NCI-H2107 treated with DMSO at 0.1 percent for 48 hours (cell line): ENCODE results near the gene NR2C2.

ENCODE experiments used
- DNase-seq: peaks from one replicate; lab custom pipeline; 2025; ENCODE audit not compliant: unreplicated experiment; lab: John Stamatoyannopoulos, UW

The NR2C2 gene

GRCh38 chr3:15014606-15015328 is 67.4 kb downstream of the NR2C2 start:
- DNase-seq: no peak

DNA sequence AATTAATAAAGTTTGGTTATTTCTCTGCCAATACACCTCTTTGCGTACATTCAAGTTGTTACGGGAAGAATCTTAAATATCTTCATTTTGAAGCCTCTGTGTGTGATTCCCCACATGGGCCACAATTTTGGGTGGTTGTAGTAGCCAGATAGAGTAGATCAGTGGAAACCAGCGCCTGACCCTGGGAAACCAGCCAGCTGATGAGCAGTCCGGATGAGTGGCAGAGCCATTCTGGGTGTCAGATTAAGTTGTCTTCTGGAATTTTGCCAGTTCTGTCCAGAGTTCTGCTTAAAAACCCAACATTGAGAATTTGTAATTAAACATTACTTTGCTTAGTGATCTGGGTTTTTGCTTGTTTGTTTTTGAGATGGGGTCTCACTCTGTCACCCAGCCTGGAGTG is 68.1 kb downstream of the NR2C2 start:
- no peak for DNase-seq

- no peak for DNase-seq
Measured at GRCh38 chr3:15017191-15017590, 69.8 kb downstream of the NR2C2 start.

DNA sequence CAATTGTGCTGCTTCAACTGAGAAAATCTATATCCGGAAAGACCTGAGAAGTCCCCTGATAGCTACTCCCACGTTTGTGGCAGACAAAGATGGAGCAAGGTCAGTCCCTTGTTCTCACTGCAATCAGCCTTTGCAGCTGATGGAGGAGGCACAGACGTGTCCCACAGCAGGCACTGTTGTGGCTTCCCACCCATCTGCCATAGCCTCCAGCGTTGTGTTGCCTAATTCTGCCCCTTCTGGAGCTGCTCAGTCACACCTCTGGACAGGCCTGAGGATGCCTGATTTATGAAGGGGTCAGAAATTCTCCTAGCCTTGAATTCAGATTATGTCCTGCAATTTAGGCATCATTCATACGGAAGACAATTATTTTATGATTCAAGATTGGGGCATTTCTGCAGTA is 75.9 kb downstream of the NR2C2 start:
- no peak for DNase-seq

- no peak for DNase-seq
Measured at GRCh38 chr3:15023719-15024118, 76.3 kb downstream of the NR2C2 start.

GRCh38 chr3:15029625-15030024 is 82.2 kb downstream of the NR2C2 start:
- DNase-seq: no peak

DNA sequence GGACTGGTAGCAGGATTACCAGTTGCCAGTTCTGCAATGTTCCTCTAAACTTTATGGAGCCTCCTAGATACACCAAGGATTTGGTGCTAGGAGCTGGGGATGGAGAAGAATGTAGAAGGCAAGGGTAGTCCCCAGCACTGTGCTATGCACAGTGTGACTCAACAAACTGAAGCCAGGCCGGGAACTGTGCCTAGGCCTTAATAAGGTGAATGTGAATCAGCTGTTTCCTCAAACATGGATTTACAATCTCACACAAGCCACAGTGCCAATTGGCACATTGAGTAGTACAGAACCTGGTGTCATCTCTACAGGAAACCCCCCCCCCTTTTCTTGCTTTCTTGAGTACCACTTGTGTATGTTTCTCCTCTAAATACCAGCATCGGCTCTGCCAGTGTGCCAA is 85.3 kb downstream of the NR2C2 start:
- no peak for DNase-seq

GRCh38 chr3:15033103-15033502 is 85.7 kb downstream of the NR2C2 start:
- no peak for DNase-seq

DNA sequence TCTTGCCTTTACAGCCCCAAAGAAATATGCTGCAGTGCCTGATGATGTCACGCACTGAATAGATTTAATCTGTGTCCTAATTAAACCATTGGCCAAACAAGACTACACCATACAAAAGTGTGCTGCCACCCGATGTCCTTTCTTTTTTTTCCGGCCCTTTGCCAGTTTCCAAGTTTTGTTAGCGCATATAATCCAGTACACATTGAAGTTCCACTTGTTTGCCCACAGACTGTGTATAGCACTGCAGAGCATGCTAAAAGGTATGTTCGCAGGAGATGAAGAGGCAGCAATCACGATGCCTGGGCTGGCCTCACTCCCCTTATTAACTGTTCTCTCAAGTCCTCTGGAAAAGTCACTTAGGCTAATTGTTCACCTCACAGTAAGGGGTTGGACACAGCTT is 90.9 kb downstream of the NR2C2 start:
- no peak for DNase-seq

- DNase-seq: no peak
Measured at GRCh38 chr3:15040844-15041243, 93.5 kb downstream of the NR2C2 start.

DNA sequence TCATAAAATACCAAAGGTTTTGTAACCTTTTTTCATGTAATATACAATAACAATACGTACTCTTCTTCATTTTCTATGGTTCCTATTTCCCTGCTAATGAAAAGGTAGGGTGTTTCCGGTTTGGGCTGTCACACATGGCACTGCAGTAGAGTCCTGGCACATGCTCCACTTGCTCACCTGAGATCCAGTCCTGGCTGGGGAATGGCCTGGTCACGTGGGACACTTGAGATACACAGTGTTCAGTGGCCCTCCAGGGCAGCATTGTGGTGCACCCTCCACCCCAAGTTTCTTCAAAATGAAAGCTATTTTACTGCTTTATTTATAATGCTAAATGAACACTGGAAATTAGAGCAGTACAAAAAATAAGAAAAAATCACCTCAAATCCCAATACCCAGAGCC is 94.6 kb downstream of the NR2C2 start:
- DNase-seq: no peak

GRCh38 chr3:15042936-15043335 is 95.6 kb downstream of the NR2C2 start:
- no peak for DNase-seq

GRCh38 chr3:15043408-15044171 is 96.2 kb downstream of the NR2C2 start:
- no peak for DNase-seq

DNA sequence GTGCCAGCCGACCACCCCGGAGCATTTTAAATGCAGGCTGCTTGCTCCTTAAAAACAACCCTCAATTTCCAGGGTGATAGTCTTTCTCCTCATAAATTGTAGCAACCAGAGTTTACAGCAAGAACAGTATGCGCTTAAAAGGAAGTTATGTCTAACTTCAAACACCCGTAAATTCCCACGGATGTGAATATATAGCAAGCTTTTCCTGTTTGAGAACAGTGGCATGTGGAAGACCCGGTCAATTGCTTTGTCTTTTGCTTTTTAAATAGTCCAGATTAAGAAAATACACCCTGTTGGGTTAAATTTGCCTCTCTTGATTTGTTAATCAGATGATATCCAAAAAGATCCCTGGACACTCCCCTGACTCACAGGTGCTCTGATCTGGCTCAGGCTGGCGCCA is 96.9 kb downstream of the NR2C2 start:
- no peak for DNase-seq

GRCh38 chr3:15045667-15046066 is 98.3 kb downstream of the NR2C2 start:
- DNase-seq: no peak

DNA sequence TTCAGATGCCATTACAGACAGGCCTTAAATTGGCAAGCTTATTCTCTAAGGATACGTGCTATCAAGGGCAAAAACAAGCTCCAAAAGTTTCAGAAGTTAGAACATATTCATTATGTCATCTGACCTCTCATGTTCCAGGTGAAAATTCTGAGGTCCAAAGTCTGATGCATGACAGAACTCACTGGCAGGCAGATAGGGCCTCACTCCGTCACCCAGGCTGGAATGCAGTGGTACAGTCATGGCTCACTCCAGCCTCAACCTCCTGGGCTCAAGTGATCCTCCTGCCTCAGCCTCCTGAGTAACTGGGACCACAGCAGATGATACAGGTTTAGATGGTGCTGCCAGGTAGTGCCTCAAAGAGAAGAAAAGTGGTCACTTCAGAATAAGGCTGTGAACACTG is 102.2 kb downstream of the NR2C2 start:
- no peak for DNase-seq

DNA sequence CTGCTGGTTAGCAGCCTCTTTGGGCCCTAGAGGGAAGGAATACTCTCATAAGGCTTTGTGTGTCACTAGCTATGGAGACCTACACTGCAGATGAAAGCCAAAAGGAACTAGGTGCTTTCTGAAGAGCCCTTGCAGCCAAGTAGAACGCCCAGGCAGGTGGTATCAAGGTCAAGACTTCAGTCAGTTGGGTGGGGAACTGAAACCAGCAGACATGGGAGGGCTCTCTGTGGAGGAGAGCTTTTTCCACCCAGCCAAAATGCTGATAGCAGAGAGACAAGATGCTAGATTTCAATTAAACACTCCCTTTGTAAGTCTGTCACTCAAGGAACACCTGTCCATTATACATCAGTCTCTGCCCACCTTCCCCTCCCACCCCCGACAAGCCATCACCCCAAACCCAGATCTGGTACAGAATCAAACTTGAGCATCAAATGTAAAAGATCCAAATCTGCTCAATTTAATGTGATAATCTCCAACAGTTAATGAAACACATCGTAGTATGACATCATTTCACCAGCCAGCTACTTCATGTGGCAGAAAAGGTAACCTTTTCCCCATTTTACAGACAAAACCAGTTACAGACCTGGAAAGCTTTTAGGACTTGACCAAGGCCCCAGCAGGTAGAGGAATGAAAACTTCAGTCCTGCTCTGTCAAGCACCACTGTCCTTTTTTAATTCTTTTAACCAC is 103.2 kb downstream of the NR2C2 start:
- no peak for DNase-seq

GRCh38 chr3:15051531-15051930 is 104.1 kb downstream of the NR2C2 start:
- no peak for DNase-seq

GRCh38 chr3:15052335-15053242 is 105.2 kb downstream of the NR2C2 start:
- peak; percentile 58 for DNase-seq

DNA sequence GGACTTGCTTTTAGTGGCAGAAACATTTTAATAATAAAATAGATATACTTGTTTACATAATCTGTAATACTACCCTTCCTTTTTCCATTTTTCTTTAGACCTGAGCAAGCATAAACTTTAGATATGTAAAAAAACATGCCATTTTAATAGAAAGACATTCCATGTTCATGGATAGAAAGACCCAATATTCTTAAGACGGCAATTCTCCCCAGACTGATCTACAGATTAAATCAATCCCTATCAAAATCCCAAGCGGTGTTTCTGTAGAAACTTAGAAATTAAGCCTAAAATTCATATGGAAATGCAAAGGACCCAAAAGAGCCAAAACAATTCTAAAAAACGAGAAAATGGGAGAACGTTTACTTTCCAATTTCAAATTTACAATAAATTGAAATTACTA is 106.2 kb downstream of the NR2C2 start:
- DNase-seq: no peak

GRCh38 chr3:15055019-15055557 is 107.7 kb downstream of the NR2C2 start:
- DNase-seq: no peak
